ENCODE results near the gene CHM. TPM values are rescaled to one million over a fixed set of nuclear protein-coding genes. Genes with fewer than 3 reads are reported as not detected.
"Not testable (repeated sequence)": the region's sequence is repeated elsewhere in the genome, so short reads cannot be mapped to it uniquely, and the experiment has no call there.

Gene CHM
- 10 to 100 TPM; 23.7 to 33.3 (median 29.2) TPM for polyA plus RNA-seq (ENCODE audit: insufficient read length in 4 of 4)

- DNase-seq (ENCODE audit: low read depth in 4 of 4, low spot score in 2 of 4) = peak; percentile 72 to 91 (median 84)
Measured at GRCh38 chrX:86047174-86047935, at the start of gene CHM. Gene CHM (minus strand): TSS chrX:86047558. CDS start chrX:86047532, 26 bp downstream.

- DNase-seq (ENCODE audit: low read depth in 4 of 4, low spot score in 2 of 4) = no peak
Measured at GRCh38 chrX:86078650-86079049, 31.3 kb upstream of the CHM start.

- DNase-seq (ENCODE audit: low read depth in 4 of 4, low spot score in 2 of 4) = no peak
Measured at GRCh38 chrX:86066998-86067397, 19.6 kb upstream of the CHM start.

GRCh38 chrX:86061407-86061806 lies 14.0 kb upstream of the CHM start:
- DNase-seq (ENCODE audit: low read depth in 4 of 4, low spot score in 2 of 4) = no peak

- DNase-seq (ENCODE audit: low read depth in 4 of 4, low spot score in 2 of 4) = no peak
Measured at GRCh38 chrX:86051741-86052140, 4.4 kb upstream of the CHM start.

GRCh38 chrX:86047936-86048280 lies 550 bp upstream of the CHM start:
- DNase-seq (ENCODE audit: low read depth in 4 of 4, low spot score in 2 of 4) = peak in 1 of 4 donors; percentile 31

GRCh38 chrX:86044216-86044615 lies 3.1 kb downstream of the CHM start:
- no peak for DNase-seq (ENCODE audit: low read depth in 4 of 4, low spot score in 2 of 4)

GRCh38 chrX:86039625-86040568 lies 7.5 kb downstream of the CHM start:
- no peak for DNase-seq (ENCODE audit: low read depth in 4 of 4, low spot score in 2 of 4)

GRCh38 chrX:86033385-86033784 lies 14.0 kb downstream of the CHM start:
- DNase-seq (ENCODE audit: low read depth in 4 of 4, low spot score in 2 of 4) = no peak

- DNase-seq (ENCODE audit: low read depth in 4 of 4, low spot score in 2 of 4) = no peak
Measured at GRCh38 chrX:86028681-86029080, 18.7 kb downstream of the CHM start.

- DNase-seq (ENCODE audit: low read depth in 4 of 4, low spot score in 2 of 4) = no peak
Measured at GRCh38 chrX:86023811-86024210, 23.5 kb downstream of the CHM start.

GRCh38 chrX:86021652-86022289 lies 25.6 kb downstream of the CHM start:
- DNase-seq (ENCODE audit: low read depth in 4 of 4, low spot score in 2 of 4) = no peak

- no peak for DNase-seq (ENCODE audit: low read depth in 4 of 4, low spot score in 2 of 4)
Measured at GRCh38 chrX:86016139-86016538, 31.2 kb downstream of the CHM start.

- DNase-seq (ENCODE audit: low read depth in 4 of 4, low spot score in 2 of 4) = not testable (repeated sequence)
Measured at GRCh38 chrX:86014959-86015358, 32.4 kb downstream of the CHM start.

- DNase-seq (ENCODE audit: low read depth in 4 of 4, low spot score in 2 of 4) = no peak
Measured at GRCh38 chrX:86014421-86014820, 32.9 kb downstream of the CHM start.

GRCh38 chrX:86013792-86014191 lies 33.6 kb downstream of the CHM start:
- DNase-seq (ENCODE audit: low read depth in 4 of 4, low spot score in 2 of 4) = no peak

GRCh38 chrX:86012188-86012587 lies 35.2 kb downstream of the CHM start:
- DNase-seq (ENCODE audit: low read depth in 4 of 4, low spot score in 2 of 4) = no peak

- not testable (repeated sequence) for DNase-seq (ENCODE audit: low read depth in 4 of 4, low spot score in 2 of 4)
Measured at GRCh38 chrX:86009803-86010202, 37.6 kb downstream of the CHM start.

- not testable (repeated sequence) for DNase-seq (ENCODE audit: low read depth in 4 of 4, low spot score in 2 of 4)
Measured at GRCh38 chrX:86007891-86008290, 39.5 kb downstream of the CHM start.

- no peak for DNase-seq (ENCODE audit: low read depth in 4 of 4, low spot score in 2 of 4)
Measured at GRCh38 chrX:86002076-86002896, 45.1 kb downstream of the CHM start.
